Islet of Langerhans (tissue), 1 donor: ENCODE data around the gene KDM5A.
"Not testable (repeated sequence)": the region's sequence is repeated elsewhere in the genome, so short reads cannot be mapped to it uniquely, and the experiment has no call there.

Source experiments
- FAIRE-seq: peaks from one replicate; lab custom pipeline; 2011; peaks lifted over from hg19 to GRCh38; lab: Jason Lieb, UNC

KDM5A gene

GRCh38 chr12:389142-390096, at the start of gene KDM5A:
TSS of gene KDM5A (minus strand) at chr12:389320. CDS start at chr12:389091, 229 bp downstream.
- no peak for FAIRE-seq

GRCh38 chr12:435737-436136, 46.6 kb upstream of the KDM5A start:
- not testable (repeated sequence) for FAIRE-seq

DNA sequence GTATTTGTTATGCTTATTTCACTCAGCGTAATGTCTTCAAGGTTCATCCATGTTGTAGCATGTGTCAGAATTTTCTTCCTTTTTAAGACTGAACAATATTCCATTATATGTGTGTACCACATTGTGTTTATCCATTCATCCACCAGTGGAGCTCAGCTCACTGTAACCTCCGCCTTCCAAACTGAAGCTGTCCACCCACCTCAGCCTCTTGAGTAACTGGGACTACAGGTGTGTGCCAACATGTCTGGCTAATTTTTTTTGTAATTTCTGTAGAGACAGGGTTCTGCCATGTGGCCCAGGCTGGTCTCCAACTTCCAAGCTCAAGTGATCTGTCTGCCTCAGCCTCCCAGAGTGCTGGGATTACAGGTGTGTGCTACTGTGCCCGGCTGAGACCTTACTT, 33.4 kb upstream of the KDM5A start:
- FAIRE-seq: no peak

DNA sequence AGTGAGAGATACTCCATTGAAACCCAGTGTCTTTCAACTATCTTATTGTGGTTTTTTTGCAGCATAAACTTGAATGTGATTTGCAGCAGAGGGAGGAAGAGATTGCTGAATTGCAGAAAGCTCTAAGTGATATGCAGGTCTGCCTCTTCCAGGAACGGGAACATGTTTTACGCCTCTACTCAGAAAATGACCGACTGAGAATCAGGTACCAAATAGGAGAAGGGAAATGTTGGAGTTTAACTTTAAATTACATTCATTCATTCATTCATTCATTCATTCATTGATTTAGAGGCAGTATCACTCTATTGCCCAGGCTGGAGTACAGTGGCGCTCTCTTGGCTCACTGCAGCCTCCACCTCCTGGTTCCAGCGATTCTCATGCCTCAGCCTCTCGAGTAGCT, 29.3 kb upstream of the KDM5A start:
- FAIRE-seq: no peak

GRCh38 chr12:414859-415258, 25.7 kb upstream of the KDM5A start:
- FAIRE-seq: no peak

DNA sequence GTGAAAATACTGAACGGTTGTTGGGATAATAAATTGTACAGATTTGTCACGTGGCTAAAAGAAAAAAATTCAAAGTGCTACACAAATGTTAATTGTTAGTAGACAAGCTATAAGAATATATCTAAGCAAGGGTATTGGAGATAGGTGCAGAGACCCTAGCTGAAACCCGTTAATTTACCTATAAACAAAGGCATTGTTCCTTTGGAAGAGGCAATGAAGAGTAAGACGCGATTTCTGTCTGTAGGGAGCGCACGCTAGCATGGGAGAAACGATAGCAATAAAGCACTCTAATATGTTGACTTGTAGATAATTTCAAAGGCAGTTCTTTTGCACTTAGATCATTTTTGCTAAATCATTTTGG, 12.9 kb upstream of the KDM5A start:
- no peak for FAIRE-seq

- no peak for FAIRE-seq
Observed at GRCh38 chr12:401235-402028, 12.3 kb upstream of the KDM5A start, which contains the start of gene CCDC77. TSS of gene CCDC77 (plus strand) at chr12:401644. CDS start at chr12:409384, 7,740 bp downstream.

GRCh38 chr12:400828-401227, 11.7 kb upstream of the KDM5A start:
- FAIRE-seq: no peak

- no peak for FAIRE-seq
Observed at GRCh38 chr12:388541-389141, 479 bp downstream of the KDM5A start.

- no peak for FAIRE-seq
Observed at GRCh38 chr12:388012-388411, 1.1 kb downstream of the KDM5A start.

DNA sequence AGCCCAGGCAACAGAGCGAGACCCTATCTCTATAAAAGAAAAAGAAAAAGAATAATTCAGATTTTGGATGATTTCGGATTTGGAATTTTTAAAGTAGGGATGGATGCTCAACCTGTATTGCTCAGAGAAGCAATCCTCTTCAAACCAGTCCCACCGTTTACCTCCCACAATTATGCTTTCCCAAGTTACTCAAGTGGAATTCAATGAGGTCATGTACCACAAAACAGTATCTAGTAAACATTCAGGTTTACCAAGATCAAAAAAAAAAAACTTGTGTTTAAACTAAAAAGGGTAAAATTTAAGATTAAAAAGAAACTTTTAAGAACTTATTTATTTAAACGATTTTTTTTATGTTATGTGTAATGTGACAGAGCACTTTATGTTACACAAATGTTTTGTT, 2.5 kb downstream of the KDM5A start:
- no peak for FAIRE-seq

DNA sequence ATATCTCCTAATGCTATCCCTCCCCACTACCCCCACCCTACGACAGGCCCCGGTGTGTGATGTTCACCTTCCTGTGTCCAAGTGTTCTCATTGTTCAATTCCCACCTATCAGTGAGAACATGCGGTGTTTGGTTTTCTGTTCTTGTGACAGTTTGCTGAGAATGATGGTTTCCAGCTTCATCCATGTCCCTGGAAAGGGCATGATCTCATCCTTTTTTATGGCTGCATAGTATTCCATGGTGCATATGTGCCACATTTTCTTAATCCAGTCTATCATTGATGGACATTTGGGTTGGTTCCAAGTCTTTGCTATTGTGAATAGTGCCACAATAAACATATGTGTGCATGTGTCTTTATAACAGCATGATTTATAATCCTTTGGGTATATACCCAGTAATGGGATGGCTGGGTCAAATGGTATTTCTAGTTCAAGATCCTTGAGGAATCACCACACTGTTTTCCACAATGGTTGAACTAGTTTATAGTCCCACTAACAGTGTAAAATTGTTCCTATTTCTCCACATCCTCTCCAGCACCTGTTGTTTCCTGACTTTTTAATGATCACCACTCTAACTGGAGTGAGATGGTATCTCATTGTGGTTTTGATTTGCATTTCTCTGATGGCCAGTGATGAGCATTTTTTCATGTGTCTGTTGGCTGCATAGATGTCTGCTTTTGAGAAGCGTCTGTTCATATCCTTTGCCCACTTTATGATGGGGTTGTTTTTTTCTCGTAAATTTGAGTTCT, 18.2 kb downstream of the KDM5A start:
- not testable (repeated sequence) for FAIRE-seq

- FAIRE-seq: no peak
Observed at GRCh38 chr12:367972-368371, 21.1 kb downstream of the KDM5A start.

DNA sequence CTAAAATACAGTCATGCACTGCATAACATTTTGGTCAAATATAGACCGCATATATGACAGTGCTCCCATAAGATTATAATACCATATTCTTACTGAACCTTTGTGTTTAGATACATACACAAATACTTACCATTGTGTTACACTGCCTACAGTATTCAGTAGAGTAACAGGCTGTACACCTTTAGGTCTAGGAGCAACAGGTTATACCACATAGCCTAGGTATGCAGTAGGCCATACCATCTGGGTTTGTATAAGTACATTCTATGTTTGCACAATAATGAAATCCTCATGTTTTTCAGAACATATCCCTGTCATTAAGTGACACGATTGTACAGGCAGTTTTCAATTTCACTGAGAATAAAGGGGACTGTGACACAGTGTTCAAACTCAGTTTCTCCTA, 22.3 kb downstream of the KDM5A start:
- FAIRE-seq: no peak

DNA sequence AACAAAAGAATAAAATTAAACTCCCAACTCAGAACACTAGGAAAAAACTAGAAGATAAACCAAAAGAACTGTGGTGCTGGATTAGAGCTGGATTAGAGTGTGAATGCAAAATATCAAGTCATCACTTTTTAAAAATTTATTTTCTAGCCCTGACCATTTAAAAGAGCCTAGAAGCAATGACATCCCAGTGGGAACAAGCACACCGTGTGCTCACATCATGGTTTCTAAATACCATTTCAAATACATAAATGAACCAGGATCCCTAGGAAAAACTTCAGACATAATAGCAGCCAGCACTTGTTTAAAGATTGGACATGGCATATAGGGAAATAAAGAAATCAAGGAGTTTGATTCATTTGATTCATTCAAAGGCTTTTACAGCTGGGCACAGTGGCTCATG, 30.0 kb downstream of the KDM5A start:
- no peak for FAIRE-seq

DNA sequence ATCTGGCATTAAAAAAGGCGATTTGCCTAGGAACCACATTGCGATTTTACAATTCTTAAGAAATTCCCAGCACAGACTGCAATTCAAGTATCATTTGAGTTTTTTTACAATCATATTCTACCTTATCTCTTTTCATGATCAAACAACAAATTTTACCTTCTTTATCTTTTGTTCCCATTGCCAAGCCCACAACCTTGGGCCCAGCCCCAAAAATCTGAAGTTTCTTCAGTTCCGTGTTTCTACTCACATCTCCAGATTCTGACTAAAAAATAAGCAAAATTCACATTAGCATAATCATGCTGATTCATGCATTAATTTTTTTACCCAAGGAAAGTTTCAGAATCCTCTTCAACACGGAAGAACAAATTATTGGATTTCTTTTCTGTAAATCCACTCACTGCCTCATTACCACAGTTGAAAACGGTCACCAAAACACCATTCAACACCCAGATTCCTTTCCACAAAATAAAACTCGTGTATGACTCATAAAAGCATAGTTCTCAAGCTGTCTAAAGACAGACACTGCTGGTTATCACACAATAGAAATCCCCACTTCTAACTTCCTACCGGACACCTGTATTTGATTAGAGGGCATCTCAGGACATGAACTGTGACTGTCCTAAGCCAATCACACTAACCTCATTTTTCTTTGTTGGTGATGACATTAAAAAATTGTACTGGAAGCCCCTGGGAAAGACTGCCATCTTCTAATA, 32.7 kb downstream of the KDM5A start:
- FAIRE-seq: no peak

GRCh38 chr12:351197-351596, 37.9 kb downstream of the KDM5A start:
- not testable (repeated sequence) for FAIRE-seq

GRCh38 chr12:349625-350024, 39.5 kb downstream of the KDM5A start:
- not testable (repeated sequence) for FAIRE-seq

DNA sequence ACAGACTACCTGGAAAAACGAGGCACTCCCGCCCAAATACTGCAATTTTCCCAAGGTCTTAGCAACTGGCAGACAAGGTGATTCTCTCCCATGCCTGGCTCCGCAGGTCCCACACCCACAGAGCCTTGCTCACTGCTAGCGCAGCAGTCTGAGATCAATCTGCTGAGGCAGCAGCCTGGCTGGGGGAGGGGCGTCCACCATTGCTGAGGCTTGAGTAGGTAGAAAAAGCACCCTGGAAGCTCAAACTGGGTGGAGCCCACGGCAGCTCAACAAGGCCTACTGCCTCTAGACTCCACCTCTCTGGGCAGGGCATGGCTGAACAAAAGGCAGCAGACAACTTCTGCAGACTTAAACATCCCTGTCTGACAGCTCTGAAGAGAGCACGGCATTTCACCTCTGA, 46.1 kb downstream of the KDM5A start:
- not testable (repeated sequence) for FAIRE-seq

GRCh38 chr12:337039-337438, 52.1 kb downstream of the KDM5A start:
- no peak for FAIRE-seq

GRCh38 chr12:334125-334524, 55.0 kb downstream of the KDM5A start:
- FAIRE-seq: no peak
